Nephron progenitor cell (in vitro differentiated cells): ENCODE data around the gene CISD3.

ENCODE experiments used
- DNase-seq: peaks from one replicate; pipeline ENCODE4 v3.0.0; 2021
- H3K27ac Mint-ChIP-seq: 2 replicates; pipeline ENCODE4 v1.8.0; 2021; ENCODE audit warnings: mild to moderate bottlenecking, moderate library complexity, mixed read lengths
- H3K27me3 Mint-ChIP-seq: 2 replicates; pipeline ENCODE4 v1.8.0; 2021; ENCODE audit warnings: mild to moderate bottlenecking, low read depth, mixed read lengths; ENCODE audit not compliant: poor library complexity
- H3K36me3 Mint-ChIP-seq: 2 replicates; pipeline ENCODE4 v1.8.0; 2021; ENCODE audit warnings: low read depth, mixed read lengths
- H3K4me1 Mint-ChIP-seq: 2 replicates; pipeline ENCODE4 v1.8.0; 2021; ENCODE audit warnings: mixed read lengths
- H3K4me3 Mint-ChIP-seq: 2 replicates; pipeline ENCODE4 v1.8.0; 2021; ENCODE audit warnings: mild to moderate bottlenecking, moderate library complexity, mixed read lengths
- H3K9me3 Mint-ChIP-seq: 2 replicates; pipeline ENCODE4 v1.8.0; 2021; ENCODE audit warnings: mild to moderate bottlenecking, moderate library complexity, mixed read lengths
- TF ChIP-seq, protein P1 (sequence below): fragments of 200-600 bp; sonication (generic); IDR thresholded peaks from 2 replicates; pipeline ENCODE4 v1.5.0; 2021; ENCODE audit warnings: antibody characterized with exemption

The CISD3 gene

DNA sequence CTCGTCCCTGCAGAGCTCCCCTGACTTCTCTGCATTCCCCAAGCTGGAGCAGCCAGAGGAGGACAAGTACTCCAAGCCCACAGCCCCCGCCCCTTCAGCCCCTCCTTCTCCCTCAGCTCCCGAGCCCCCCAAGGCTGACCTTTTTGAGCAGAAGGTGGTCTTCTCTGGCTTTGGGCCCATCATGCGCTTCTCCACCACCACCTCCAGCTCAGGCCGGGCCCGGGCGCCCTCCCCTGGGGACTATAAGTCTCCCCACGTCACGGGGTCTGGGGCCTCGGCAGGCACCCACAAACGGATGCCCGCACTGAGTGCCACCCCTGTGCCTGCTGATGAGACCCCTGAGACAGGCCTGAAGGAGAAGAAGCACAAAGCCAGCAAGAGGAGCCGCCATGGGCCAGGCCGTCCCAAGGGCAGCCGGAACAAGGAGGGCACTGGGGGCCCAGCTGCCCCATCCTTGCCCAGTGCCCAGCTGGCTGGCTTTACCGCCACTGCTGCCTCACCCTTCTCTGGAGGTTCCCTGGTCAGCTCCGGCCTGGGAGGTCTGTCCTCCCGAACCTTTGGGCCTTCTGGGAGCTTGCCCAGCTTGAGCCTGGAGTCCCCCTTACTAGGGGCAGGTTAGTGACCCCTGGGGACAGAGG, 13.7 kb upstream of the CISD3 start:
- Mint-ChIP-seq H3K27ac (no peak overlapping the region), H3K27me3 (peaks cover 3% of the 10 kb centered on the region), H3K4me3 (no peak overlapping the region), H3K4me1 (peaks cover 50% of the 10 kb centered on the region), H3K9me3 (no peaks in the 10 kb centered on the region), H3K36me3 (peaks cover 41% of the 10 kb centered on the region)
- no peak for DNase-seq
- TF ChIP-seq, protein P1, sequence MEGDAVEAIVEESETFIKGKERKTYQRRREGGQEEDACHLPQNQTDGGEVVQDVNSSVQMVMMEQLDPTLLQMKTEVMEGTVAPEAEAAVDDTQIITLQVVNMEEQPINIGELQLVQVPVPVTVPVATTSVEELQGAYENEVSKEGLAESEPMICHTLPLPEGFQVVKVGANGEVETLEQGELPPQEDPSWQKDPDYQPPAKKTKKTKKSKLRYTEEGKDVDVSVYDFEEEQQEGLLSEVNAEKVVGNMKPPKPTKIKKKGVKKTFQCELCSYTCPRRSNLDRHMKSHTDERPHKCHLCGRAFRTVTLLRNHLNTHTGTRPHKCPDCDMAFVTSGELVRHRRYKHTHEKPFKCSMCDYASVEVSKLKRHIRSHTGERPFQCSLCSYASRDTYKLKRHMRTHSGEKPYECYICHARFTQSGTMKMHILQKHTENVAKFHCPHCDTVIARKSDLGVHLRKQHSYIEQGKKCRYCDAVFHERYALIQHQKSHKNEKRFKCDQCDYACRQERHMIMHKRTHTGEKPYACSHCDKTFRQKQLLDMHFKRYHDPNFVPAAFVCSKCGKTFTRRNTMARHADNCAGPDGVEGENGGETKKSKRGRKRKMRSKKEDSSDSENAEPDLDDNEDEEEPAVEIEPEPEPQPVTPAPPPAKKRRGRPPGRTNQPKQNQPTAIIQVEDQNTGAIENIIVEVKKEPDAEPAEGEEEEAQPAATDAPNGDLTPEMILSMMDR = no peak

DNA sequence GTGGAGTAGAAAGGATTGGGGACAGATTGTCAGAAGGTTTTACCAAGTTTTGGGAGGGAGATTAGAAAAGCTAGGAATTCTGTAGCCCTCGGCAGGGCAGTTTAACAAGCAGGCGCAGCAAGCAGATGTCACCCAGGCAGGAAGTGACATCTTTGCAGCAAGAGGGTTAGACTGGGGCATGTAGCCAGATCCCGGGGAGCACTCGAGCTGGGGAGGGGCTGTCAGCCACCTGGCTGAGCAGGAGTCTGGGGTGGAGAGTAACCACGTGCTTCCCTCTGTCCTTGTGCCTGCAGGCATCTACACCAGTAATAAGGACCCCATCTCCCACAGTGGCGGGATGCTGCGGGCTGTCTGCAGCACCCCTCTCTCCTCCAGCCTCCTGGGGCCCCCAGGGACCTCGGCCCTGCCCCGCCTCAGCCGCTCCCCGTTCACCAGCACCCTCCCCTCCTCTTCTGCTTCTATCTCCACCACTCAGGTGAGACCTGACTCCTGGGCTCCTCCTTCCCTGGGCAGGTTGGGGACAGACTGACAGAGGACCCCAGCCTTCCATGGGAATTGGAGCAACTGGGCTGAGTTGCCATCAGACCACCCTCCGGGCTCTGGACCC, 12.9 kb upstream of the CISD3 start:
- no peak for DNase-seq
- TF ChIP-seq, protein P1 = no peak
- H3K27ac Mint-ChIP-seq = no peak overlapping the region
- H3K9me3 Mint-ChIP-seq = no peaks in the 10 kb centered on the region
- H3K36me3 Mint-ChIP-seq = peaks cover 41% of the 10 kb centered on the region
- peaks cover 3% of the 10 kb centered on the region for H3K27me3 Mint-ChIP-seq
- H3K4me3 Mint-ChIP-seq = no peak overlapping the region
- peaks cover 45% of the 10 kb centered on the region for H3K4me1 Mint-ChIP-seq

DNA sequence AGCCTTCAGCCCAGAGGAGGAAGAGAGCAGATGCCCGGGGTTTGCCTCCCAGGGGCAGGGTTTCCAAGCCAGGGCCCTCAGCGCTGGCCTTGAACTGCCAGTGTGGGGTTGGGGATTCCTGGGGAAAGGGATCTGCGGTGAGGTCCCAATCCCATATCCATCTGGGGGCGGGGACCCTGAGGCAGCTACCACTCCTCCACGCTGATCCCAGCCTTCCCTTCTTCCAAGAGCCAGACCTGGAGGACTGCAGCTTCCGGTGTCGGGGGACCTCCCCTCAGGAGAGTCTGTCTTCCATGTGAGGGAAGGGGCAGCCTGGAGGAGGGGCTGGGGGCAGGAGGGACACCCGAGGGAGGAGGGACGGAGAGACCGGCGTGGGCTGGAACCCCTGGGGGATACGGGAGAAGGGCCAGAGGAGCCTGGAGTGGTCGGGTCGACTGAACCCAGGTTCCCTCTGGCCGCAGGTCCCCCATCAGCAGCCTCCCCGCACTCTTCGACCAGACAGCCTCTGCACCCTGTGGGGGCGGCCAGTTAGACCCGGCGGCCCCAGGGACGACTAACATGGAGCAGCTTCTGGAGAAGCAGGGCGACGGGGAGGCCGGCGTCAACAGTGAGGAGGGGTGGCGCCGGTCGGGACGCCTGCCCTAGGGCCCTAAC, 10.7 kb upstream of the CISD3 start:
- Mint-ChIP-seq H3K27ac (peak overlapping the region; percentile 39), H3K4me1 (peaks cover 43% of the 10 kb centered on the region), H3K4me3 (peak overlapping the region; percentile 75), H3K9me3 (no peaks in the 10 kb centered on the region), H3K36me3 (peaks cover 36% of the 10 kb centered on the region), H3K27me3 (peaks cover 3% of the 10 kb centered on the region)
- peak; percentile 39 for DNase-seq
- TF ChIP-seq, protein P1 = no peak

DNA sequence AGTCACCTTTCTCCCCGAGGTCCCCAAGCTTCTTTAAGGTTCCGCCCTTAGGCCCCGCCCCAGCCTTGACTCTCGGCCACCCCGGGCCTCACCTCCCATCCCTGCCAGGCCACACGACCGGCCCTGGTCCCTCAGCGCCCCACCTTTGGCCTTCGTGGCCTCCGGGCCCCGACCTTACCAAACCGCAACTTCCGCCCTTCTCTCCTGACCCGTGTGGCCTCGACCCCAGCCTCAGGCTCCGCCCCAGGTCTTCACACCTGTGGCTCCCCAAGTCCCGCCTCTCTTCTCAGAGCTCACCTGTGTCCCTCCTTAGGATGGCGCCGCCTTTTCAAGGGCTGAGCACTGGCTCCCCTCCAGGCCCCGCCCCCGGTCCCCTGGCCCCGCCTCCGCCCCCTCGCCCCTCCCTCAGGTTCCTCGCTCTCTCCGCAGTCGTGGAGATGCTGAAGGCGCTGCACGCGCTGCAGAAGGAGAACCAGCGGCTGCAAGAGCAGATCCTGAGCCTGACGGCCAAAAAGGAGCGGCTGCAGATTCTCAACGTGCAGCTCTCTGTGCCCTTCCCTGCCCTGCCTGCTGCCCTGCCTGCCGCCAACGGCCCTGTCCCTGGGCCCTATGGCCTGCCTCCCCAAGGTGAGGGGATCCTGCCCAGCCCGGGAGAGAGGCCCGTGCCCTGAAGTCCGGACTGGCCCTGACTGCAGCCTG, 10.0 kb upstream of the CISD3 start:
- TF ChIP-seq, protein P1 = no peak
- Mint-ChIP-seq H3K36me3 (peaks cover 32% of the 10 kb centered on the region), H3K4me1 (peaks cover 43% of the 10 kb centered on the region), H3K27me3 (peaks cover 3% of the 10 kb centered on the region), H3K4me3 (peak overlapping the region; percentile 76), H3K9me3 (no peaks in the 10 kb centered on the region), H3K27ac (no peak overlapping the region)
- peak; percentile 59 for DNase-seq

DNA sequence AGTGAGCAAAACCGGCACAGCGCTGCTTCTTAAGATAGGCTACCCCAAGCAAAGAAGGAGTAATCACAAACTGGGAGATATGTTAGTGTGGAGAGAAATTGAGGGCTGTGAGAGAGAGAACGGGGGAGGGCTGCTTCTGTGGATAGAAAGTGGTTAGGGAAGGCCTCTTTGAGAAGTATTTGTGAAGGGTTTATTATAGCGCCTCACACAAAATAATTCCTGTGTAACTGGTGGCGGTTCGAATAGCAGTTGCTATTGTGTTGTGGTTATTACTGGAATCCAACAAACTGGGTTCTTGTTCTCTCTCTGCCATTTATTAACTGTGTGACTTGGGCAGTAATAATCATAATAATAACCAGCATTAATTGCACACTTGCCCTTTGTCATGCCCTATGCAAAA, 9.2 kb upstream of the CISD3 start:
- H3K27me3 Mint-ChIP-seq = peaks cover 3% of the 10 kb centered on the region
- H3K4me1 Mint-ChIP-seq = peaks cover 46% of the 10 kb centered on the region
- H3K27ac Mint-ChIP-seq = no peak overlapping the region
- H3K4me3 Mint-ChIP-seq = no peak overlapping the region
- no peak for DNase-seq
- TF ChIP-seq, protein P1 = no peak
- H3K9me3 Mint-ChIP-seq = no peaks in the 10 kb centered on the region
- peaks cover 25% of the 10 kb centered on the region for H3K36me3 Mint-ChIP-seq
